ENCODE measurements around the gene CUL3. TPM values are rescaled to one million over a fixed set of nuclear protein-coding genes. Genes with fewer than 3 reads are reported as not detected.

CUL3 gene
- total RNA-seq, 1 experiment from 2014 or later, result 104 TPM

- in situ Hi-C loops (cut with HindIII; ENCODE audit: low pct_unique_long_range_greater_than_20kb, low sequenced_read_pairs), result no loop called here
- no TSS peak for BruUV-seq (replicated peaks)
- Histone ChIP-seq H3K4me1 (ENCODE audit: control insufficient read depth, insufficient read depth, low read length) (no peaks in the 10 kb centered on the region; the same call in 1 of the 2 replicates), H3K4me3 (ENCODE audit: low read depth in 2 of 2, low read length in 2 of 2) (no peak overlapping the region), H3K9me3 (ENCODE audit: control insufficient read depth, insufficient read depth, low read depth, low read length) (no peaks in the 10 kb centered on the region), H3K36me3 (ENCODE audit: control insufficient read depth, insufficient read depth, low read length) (peaks cover 7% of the 10 kb centered on the region), H3K27ac (ENCODE audit: low read length) (no peak overlapping the region), H3K27me3 (ENCODE audit: control insufficient read depth, insufficient read depth, low read length) (no peaks in the 10 kb centered on the region)
- intact Hi-C loops (cut with micrococcal nuclease; ENCODE audit: unreplicated experiment), result no loop called here
- POLR2A ChIA-PET, result no interaction called here
- DNase-seq (ENCODE audit: low read depth, low spot score), result no peak
- CTCF ChIA-PET, result no interaction called here
- TF ChIP-seq REST (IDR thresholded peaks at IDR 0.05; ENCODE audit: insufficient read depth in 1 of 2, low read depth in 2 of 2, low read length in 1 of 2), result no peak
- no peak for ATAC-seq
Measured at GRCh38 chr2:224513991-224514390, 71.2 kb downstream of the CUL3 start.

- no TSS peak for BruUV-seq (replicated peaks)
- H3K4me1 ChIP-seq (ENCODE audit: control insufficient read depth, insufficient read depth, low read length), result no peaks in the 10 kb centered on the region
- TF ChIP-seq CTCF (IDR thresholded peaks at IDR 0.05) (no peak), SIN3A (IDR thresholded peaks at IDR 0.05; ENCODE audit: borderline replicate concordance, insufficient read depth, low read depth, low read length) (no peak), TCF7L2 (IDR thresholded peaks at IDR 0.05; ENCODE audit: low read depth, low read length) (no peak), POLR2AphosphoS5 (IDR thresholded peaks at IDR 0.05; ENCODE audit: low read depth, low read length) (no peak), REST (IDR thresholded peaks at IDR 0.05; ENCODE audit: insufficient read depth in 1 of 2, low read depth in 2 of 2, low read length in 1 of 2) (no peak)
- H3K27me3 ChIP-seq (ENCODE audit: control insufficient read depth, insufficient read depth, low read length), result no peaks in the 10 kb centered on the region
- in situ Hi-C loops (cut with HindIII; ENCODE audit: low pct_unique_long_range_greater_than_20kb, low sequenced_read_pairs) (no loop called here), intact Hi-C loops (cut with micrococcal nuclease; ENCODE audit: unreplicated experiment) (no loop called here)
- no peak overlapping the region for H3K4me3 ChIP-seq (ENCODE audit: low read depth in 2 of 2, low read length in 2 of 2)
- ATAC-seq (no peak), DNase-seq (ENCODE audit: low read depth, low spot score) (no peak)
- no peaks in the 10 kb centered on the region for H3K9me3 ChIP-seq (ENCODE audit: control insufficient read depth, insufficient read depth, low read depth, low read length)
- CTCF ChIA-PET, result no interaction called here
- POLR2A ChIA-PET, result no interaction called here
- H3K27ac ChIP-seq (ENCODE audit: low read length), result no peak overlapping the region
- H3K36me3 ChIP-seq (ENCODE audit: control insufficient read depth, insufficient read depth, low read length), result peaks cover 25% of the 10 kb centered on the region
Measured at GRCh38 chr2:224507789-224508188, 77.4 kb downstream of the CUL3 start.
